SK-N-SH (cell line): Measurements from ENCODE around the gene MYPOP. TPM values are rescaled to one million over a fixed set of nuclear protein-coding genes. Genes with fewer than 3 reads are reported as not detected.

Source experiments
- CTCF ChIA-PET: fragments of 300-600, 350-600 bp; formaldehyde crosslinking; extraction: SDS; loops from one replicate; lab custom pipeline; 2021; lab: Yijun Ruan, JAX
- POLR2A ChIA-PET: fragments of 350-600 bp; sonication (Branson Sonifier 250); formaldehyde crosslinking; extraction: SDS; loops from one replicate; lab custom pipeline; 2020; ENCODE audit warnings: antibody characterized with exemption, inconsistent platforms; lab: Yijun Ruan, JAX
- DNase-seq: peaks from one replicate; pipeline ENCODE4 v3.0.0; 2012
- H2AFZ ChIP-seq: fragments of 200-600 bp; sonication (generic); 2 replicates; pipeline ENCODE4 v1.8.1; 2016; ENCODE audit warnings: antibody characterized with exemption, mild to moderate bottlenecking, low read depth
- H3F3A ChIP-seq: fragments of 200-600 bp; sonication (generic); replicated peaks from 2 replicates; pipeline ENCODE3; 2016; ENCODE audit warnings: antibody characterized with exemption, mild to moderate bottlenecking; ENCODE audit not compliant: insufficient read depth
- H3K27ac ChIP-seq, 2 experiments: fragments of 200-500 bp in 1 of 2; fragments of 200-600 bp in 1 of 2; sonication (Bioruptor generic) in 1 of 2; sonication (generic), shearing (Covaris generic) in 1 of 2; 2 replicates each; pipeline versions ENCODE4 v1.5.1 to v1.6.1; 2014 to 2016; ENCODE audit warnings: low read depth in 2 of 2, inconsistent platforms in 1 of 2, low read length in 1 of 2, mild to moderate bottlenecking in 1 of 2, mixed read lengths in 1 of 2
- H3K27me3 ChIP-seq: fragments of 200-600 bp; sonication (generic), shearing (Covaris generic); 2 replicates; pipeline ENCODE4 v1.6.1; 2016; ENCODE audit warnings: mixed run types; ENCODE audit not compliant: insufficient read depth
- H3K36me3 ChIP-seq, 2 experiments: fragments of 200-500 bp in 1 of 2; fragments of 200-600 bp in 1 of 2; sonication (Bioruptor generic) in 1 of 2; sonication (generic) in 1 of 2; replicated peaks in 1 of 2; 2 replicates each; pipeline versions ENCODE3 to v1.5.1; 2014 to 2016; ENCODE audit warnings: low read length in 1 of 2, mild to moderate bottlenecking in 1 of 2; ENCODE audit not compliant: insufficient read depth in 2 of 2, control insufficient read depth in 1 of 2
- H3K4me1 ChIP-seq, 2 experiments: fragments of 200-500 bp in 1 of 2; fragments of 200-600 bp in 1 of 2; sonication (Bioruptor generic) in 1 of 2; sonication (generic), shearing (Covaris generic) in 1 of 2; 2 replicates each; pipeline versions ENCODE4 v1.5.1 to v1.6.1; 2014 to 2016; ENCODE audit warnings: low read depth in 1 of 2, low read length in 1 of 2, mixed run types in 1 of 2; ENCODE audit not compliant: insufficient read depth in 2 of 2, control insufficient read depth in 1 of 2
- H3K4me2 ChIP-seq: fragments of 200-600 bp; sonication (generic), shearing (Covaris generic); 2 replicates; pipeline ENCODE4 v1.6.1; 2017; ENCODE audit warnings: mixed run types
- H3K4me3 ChIP-seq, 2 experiments: fragments of 200-500 bp in 1 of 2; fragments of 200-600 bp in 1 of 2; sonication (Bioruptor generic) in 1 of 2; sonication (generic), shearing (Covaris generic) in 1 of 2; 2 replicates each; pipeline versions ENCODE4 v1.5.1 to v1.8.1; 2014 to 2016; ENCODE audit warnings: low read depth in 2 of 2, inconsistent platforms in 1 of 2, low read length in 1 of 2, mild to moderate bottlenecking in 1 of 2, mixed read lengths in 1 of 2, moderate library complexity in 1 of 2
- H3K79me2 ChIP-seq: fragments of 200-600 bp; sonication (generic); 2 replicates; pipeline ENCODE4 v1.8.1; 2017; ENCODE audit warnings: mild to moderate bottlenecking; ENCODE audit not compliant: insufficient read depth
- H3K9ac ChIP-seq: fragments of 200-600 bp; sonication (generic); 2 replicates; pipeline ENCODE4 v1.6.1; 2017; ENCODE audit warnings: mixed run types
- H3K9me2 ChIP-seq: fragments of 200-600 bp; sonication (generic); 2 replicates; pipeline ENCODE4 v1.6.1; 2017; ENCODE audit warnings: mixed run types
- H3K9me3 ChIP-seq: fragments of 200-600 bp; sonication (generic); 2 replicates; pipeline ENCODE4 v1.6.1; 2017; ENCODE audit warnings: mixed run types, mild to moderate bottlenecking, moderate library complexity
- H4K20me1 ChIP-seq: fragments of 200-600 bp; sonication (generic); 2 replicates; pipeline ENCODE4 v1.6.1; 2017; ENCODE audit warnings: mild to moderate bottlenecking, mixed run types; ENCODE audit not compliant: insufficient read depth
- CTCF ChIP-seq: fragments of 200-600 bp; sonication (generic); IDR thresholded peaks from 2 replicates; pipeline ENCODE4 v1.6.1; 2017; ENCODE audit warnings: antibody characterized with exemption, mild to moderate bottlenecking, moderate library complexity
- ELF1 ChIP-seq: IDR thresholded peaks from 2 replicates; pipeline ENCODE4 v1.4.0; 2012
- EP300 ChIP-seq, 2 experiments: IDR thresholded peaks; 2 replicates each; pipeline versions ENCODE4 v1.4.0 to v1.6.1; 2012; ENCODE audit warnings: borderline replicate concordance in 1 of 2, low read depth in 1 of 2, low read length in 1 of 2
- EZH2phosphoT487 ChIP-seq: fragments of 200-600 bp; sonication (generic); IDR thresholded peaks from 2 replicates; pipeline ENCODE4 v1.6.1; 2017; ENCODE audit warnings: low read depth, mixed run types, mild to moderate bottlenecking, antibody characterized with exemption, moderate library complexity, borderline replicate concordance
- FOXJ3 ChIP-seq: sonication (generic); formaldehyde crosslinking; IDR thresholded peaks from 2 replicates; pipeline ENCODE4 v1.5.1; 2020; ENCODE audit warnings: mild to moderate bottlenecking, missing genetic modification reagents
- FOXM1 ChIP-seq: IDR thresholded peaks from 2 replicates; pipeline ENCODE4 v1.4.0; 2012; ENCODE audit warnings: low read depth, mild to moderate bottlenecking
- GATA2 ChIP-seq: sonication (generic); formaldehyde crosslinking; IDR thresholded peaks from 2 replicates; pipeline ENCODE4 v1.5.0; 2020; ENCODE audit warnings: mild to moderate bottlenecking, missing genetic modification reagents
- JUND ChIP-seq: IDR thresholded peaks from 2 replicates; pipeline ENCODE4 v1.4.0; 2012
- MAX ChIP-seq: IDR thresholded peaks from 2 replicates; pipeline ENCODE4 v1.4.0; 2012; ENCODE audit warnings: low read depth
- MEF2A ChIP-seq: IDR thresholded peaks from 2 replicates; pipeline ENCODE4 v1.4.0; 2012; ENCODE audit warnings: low read depth, borderline replicate concordance
- NFIC ChIP-seq: IDR thresholded peaks from 2 replicates; pipeline ENCODE4 v1.4.0; 2012; ENCODE audit warnings: borderline replicate concordance
- PBX3 ChIP-seq: IDR thresholded peaks from 2 replicates; pipeline ENCODE4; 2012
- POLR2AphosphoS5 ChIP-seq: IDR thresholded peaks from 2 replicates; pipeline ENCODE4 v1.6.1; 2012; ENCODE audit warnings: low read depth, low read length
- RAD21 ChIP-seq: IDR thresholded peaks from 2 replicates; pipeline ENCODE4 v1.6.1; 2012; ENCODE audit warnings: mild to moderate bottlenecking, low read length
- RCOR1 ChIP-seq: fragments of 150-350 bp; IDR thresholded peaks from 2 replicates; pipeline ENCODE4 v1.6.1; 2017; ENCODE audit warnings: antibody characterized with exemption, low read length
- RFX5 ChIP-seq: IDR thresholded peaks from 2 replicates; pipeline ENCODE4 v1.6.1; 2012; ENCODE audit warnings: mild to moderate bottlenecking, improper control_type of control experiment, low read length
- SIN3A ChIP-seq: IDR thresholded peaks from 2 replicates; pipeline ENCODE4 v1.6.1; 2012; ENCODE audit warnings: low read depth, mild to moderate bottlenecking, low read length, moderate library complexity, borderline replicate concordance
- SMC3 ChIP-seq: IDR thresholded peaks from 2 replicates; pipeline ENCODE4 v1.6.1; 2012; ENCODE audit warnings: low read depth, low read length, improper control_type of control experiment
- TAF1 ChIP-seq: IDR thresholded peaks from 2 replicates; pipeline ENCODE4 v1.6.1; 2012; ENCODE audit warnings: low read depth, mild to moderate bottlenecking, low read length, moderate library complexity, borderline replicate concordance
- WGBS: methylation state at CpG from one replicate; pipeline ENCODE4 v1.1.6; 2017; ENCODE audit warnings: low lambda C conversion rate; 5-methylcytosine and 5-hydroxymethylcytosine counted together
- polyA plus RNA-seq, 3 experiments: library from polyadenylated mRNA; depleted of rRNA; stranded (reverse); fragments of >200 nt; gene quantifications; 2 replicates each; pipeline ENCODE4 v1.2.3, GENCODE V29; 2012

Gene MYPOP
- polyA plus RNA-seq, 1 of the 3 experiments (the other 2 are of a cell fraction) = 5.1 TPM

DNA sequence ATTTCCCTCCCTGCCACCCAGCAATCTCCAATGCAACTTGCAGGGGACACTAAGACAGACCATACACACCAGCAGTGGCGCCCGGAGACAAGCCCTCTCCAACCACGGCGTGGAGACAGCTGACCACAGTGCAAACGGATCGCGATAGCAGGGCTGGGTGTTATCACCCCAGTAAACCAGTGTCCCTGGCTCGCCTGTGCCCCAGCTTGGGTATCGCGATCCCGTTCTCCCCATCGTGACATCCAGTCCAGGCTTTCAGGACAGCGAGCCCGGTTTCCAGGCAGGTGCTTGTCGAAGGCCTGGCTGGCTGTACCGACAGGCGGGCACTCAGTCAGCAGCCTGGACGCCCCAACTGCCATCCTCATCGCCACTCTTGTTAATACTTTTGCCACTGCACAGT, 32.9 kb upstream of the MYPOP start:
- POLR2A ChIA-PET = no interaction called here
- Histone ChIP-seq H4K20me1 (no peaks in the 10 kb centered on the region), H3K4me1 (no peaks in the 10 kb centered on the region), H3K79me2 (no peaks in the 10 kb centered on the region), H3K27me3 (no peaks in the 10 kb centered on the region), H3K9me2 (no peaks in the 10 kb centered on the region), H3K4me2 (no peak overlapping the region), H2AFZ (no peak overlapping the region), H3K9ac (no peak overlapping the region), H3F3A (no peaks in the 10 kb centered on the region), H3K27ac (no peak overlapping the region), H3K36me3 (no peaks in the 10 kb centered on the region), H3K4me3 (no peak overlapping the region), H3K9me3 (no peaks in the 10 kb centered on the region)
- no peak for DNase-seq
- WGBS = 64% methylated on average over 14 of the region's 19 CpGs
- TF ChIP-seq SIN3A = no peak
- no peak for TF ChIP-seq MAX
- TF ChIP-seq SMC3 = no peak
- CTCF ChIA-PET = no interaction called here

GRCh38 chr19:45934551-45935230, 32.3 kb upstream of the MYPOP start:
- no peak overlapping the region for H3K27ac ChIP-seq
- no peak overlapping the region for H3K9ac ChIP-seq
- H3K79me2 ChIP-seq = no peaks in the 10 kb centered on the region
- H4K20me1 ChIP-seq = no peaks in the 10 kb centered on the region
- ChIA-PET CTCF (interaction anchor here (1.3 kb wide), 1 partner anchor 71 kb away, joined by 3 read pairs; no protein-coding TSS in a partner anchor), POLR2A (no interaction called here)
- H3K4me1 ChIP-seq = no peaks in the 10 kb centered on the region
- TF ChIP-seq SIN3A = no peak
- no peak for TF ChIP-seq FOXM1
- TF ChIP-seq RCOR1 = no peak
- TF ChIP-seq CTCF = no peak
- TF ChIP-seq FOXJ3 = no peak
- no peak for TF ChIP-seq ELF1
- TF ChIP-seq SMC3 = no peak
- no peak for TF ChIP-seq RAD21
- no peak overlapping the region for H2AFZ ChIP-seq
- H3K9me2 ChIP-seq = no peaks in the 10 kb centered on the region
- H3F3A ChIP-seq = no peaks in the 10 kb centered on the region
- no peak overlapping the region for H3K4me2 ChIP-seq
- H3K9me3 ChIP-seq = no peaks in the 10 kb centered on the region
- 58% methylated on average over 19 of the region's 19 CpGs for whole genome bisulfite sequencing
- no peaks in the 10 kb centered on the region for H3K27me3 ChIP-seq
- H3K36me3 ChIP-seq = no peaks in the 10 kb centered on the region
- H3K4me3 ChIP-seq = no peak overlapping the region
- DNase-seq = peak; percentile 49

DNA sequence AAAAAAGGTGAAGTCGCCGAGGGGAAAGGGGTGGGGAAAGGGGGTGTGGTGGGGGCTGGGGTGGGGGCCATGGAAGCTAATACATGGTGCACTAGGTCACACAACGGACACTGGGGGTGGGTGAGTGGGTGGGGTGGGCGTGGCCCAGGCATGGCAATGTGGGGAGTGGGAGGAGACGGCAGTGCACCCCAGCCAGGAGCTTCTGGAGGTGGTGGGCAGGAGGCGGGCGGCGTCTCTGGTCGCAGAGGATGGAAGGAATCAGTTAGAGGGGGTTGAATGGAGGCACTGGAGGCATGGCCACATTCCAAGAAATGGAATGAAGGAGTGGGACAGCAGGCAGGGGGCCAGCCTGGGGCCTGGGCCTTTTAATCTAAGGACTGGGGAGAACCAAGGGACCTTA, 31.3 kb upstream of the MYPOP start:
- no peak overlapping the region for H3K27ac ChIP-seq
- WGBS = 66% methylated on average over 9 of the region's 9 CpGs
- H3K27me3 ChIP-seq = no peaks in the 10 kb centered on the region
- H3K9ac ChIP-seq = no peak overlapping the region
- no peaks in the 10 kb centered on the region for H3K9me2 ChIP-seq
- H3K79me2 ChIP-seq = no peaks in the 10 kb centered on the region
- H4K20me1 ChIP-seq = no peaks in the 10 kb centered on the region
- POLR2A ChIA-PET = interaction anchor here (0.6 kb wide), 1 partner anchor 30 kb away, joined by 4 read pairs; no protein-coding TSS in a partner anchor
- no peak for DNase-seq
- no peaks in the 10 kb centered on the region for H3K36me3 ChIP-seq
- H2AFZ ChIP-seq = no peak overlapping the region
- H3K9me3 ChIP-seq = no peaks in the 10 kb centered on the region
- no peak overlapping the region for H3K4me3 ChIP-seq
- CTCF ChIA-PET = interaction anchor here (1.3 kb wide), 1 partner anchor 72 kb away, joined by 3 read pairs; no protein-coding TSS in a partner anchor
- H3F3A ChIP-seq = no peaks in the 10 kb centered on the region
- no peak overlapping the region for H3K4me2 ChIP-seq
- H3K4me1 ChIP-seq = no peaks in the 10 kb centered on the region
- TF ChIP-seq RFX5 = no peak
- TF ChIP-seq NFIC = no peak
- no peak for TF ChIP-seq JUND
- TF ChIP-seq EZH2phosphoT487 = no peak
- TF ChIP-seq MEF2A = no peak
- no peak for TF ChIP-seq TAF1
- no peak for TF ChIP-seq PBX3
- no peak for TF ChIP-seq POLR2AphosphoS5
- TF ChIP-seq RCOR1 = no peak
- no peak for TF ChIP-seq RAD21
- no peak for TF ChIP-seq ELF1
- no peak for TF ChIP-seq FOXJ3
- TF ChIP-seq GATA2 = no peak
- no peak for TF ChIP-seq EP300 (IDR thresholded peaks at IDR 0.05; ENCODE audit: borderline replicate concordance in 1 of 2, low read depth in 1 of 2, low read length in 1 of 2)
